Liver (tissue), 9 donors: ENCODE measurements around the gene NUDT8. TPM values are rescaled to one million over a fixed set of nuclear protein-coding genes. Genes with fewer than 3 reads are reported as not detected.
A peak's percentile ranks its signal among the peaks of the same experiment; 100 is the strongest.
"Not testable (repeated sequence)": the region's sequence is repeated elsewhere in the genome, so short reads cannot be mapped to it uniquely, and the experiment has no call there.

Experiments used
- DNase-seq: peaks from one replicate; pipeline ENCODE4 v3.0.0-alpha.2; 2017; ENCODE audit warnings: low spot score
- H3K27ac ChIP-seq, 2 donors: one replicate each; pipeline ENCODE4 v1.7.0; 2013; ENCODE audit warnings: inconsistent platforms in 2 of 2, low read length in 2 of 2, control low read depth in 1 of 2, low read depth in 1 of 2, mild to moderate bottlenecking in 1 of 2
- H3K27me3 ChIP-seq, 4 donors: one replicate each; pipeline versions ENCODE4 v1.6.1 to v1.7.0; 2013; ENCODE audit warnings: low read length in 3 of 4, inconsistent platforms in 1 of 4, mild to moderate bottlenecking in 1 of 4, moderate library complexity in 1 of 4; ENCODE audit not compliant: control insufficient read depth in 4 of 4, insufficient read depth in 4 of 4
- H3K36me3 ChIP-seq, 4 donors: one replicate each; pipeline versions ENCODE4 v1.6.1 to v1.7.0; 2013; ENCODE audit warnings: low read length in 3 of 4, mild to moderate bottlenecking in 3 of 4, low read depth in 1 of 4, moderate library complexity in 1 of 4; ENCODE audit not compliant: control insufficient read depth in 4 of 4, insufficient read depth in 3 of 4
- H3K4me1 ChIP-seq, 4 donors: one replicate each; pipeline versions ENCODE4 v1.6.1 to v1.7.0; 2013; ENCODE audit warnings: low read length in 3 of 4, mild to moderate bottlenecking in 3 of 4, moderate library complexity in 1 of 4; ENCODE audit not compliant: control insufficient read depth in 4 of 4, insufficient read depth in 4 of 4
- H3K4me3 ChIP-seq, 3 donors: one replicate each; pipeline versions ENCODE4 v1.6.1 to v1.7.0; 2013; ENCODE audit warnings: low read length in 3 of 3, control low read depth in 1 of 3, low read depth in 1 of 3, mild to moderate bottlenecking in 1 of 3
- H3K9ac ChIP-seq, 2 donors: one replicate each; pipeline ENCODE4 v1.7.0; 2013; ENCODE audit warnings: low read length in 2 of 2, mild to moderate bottlenecking in 2 of 2, moderate library complexity in 2 of 2, control low read depth in 1 of 2, low read depth in 1 of 2
- H3K9me3 ChIP-seq, 4 donors: one replicate each; pipeline versions ENCODE4 v1.6.1 to v1.7.0; 2013; ENCODE audit warnings: low read length in 3 of 4; ENCODE audit not compliant: control insufficient read depth in 4 of 4
- HNF4A ChIP-seq, 2 donors: conservative IDR thresholded peaks; 2 replicates each; pipeline ENCODE4 v1.6.1; 2016; ENCODE audit warnings: antibody characterized with exemption in 2 of 2, mild to moderate bottlenecking in 2 of 2
- RXRA ChIP-seq, 2 donors: IDR thresholded peaks; 2 replicates each; pipeline ENCODE4 v1.6.1; 2017 to 2018; ENCODE audit warnings: antibody characterized with exemption in 2 of 2, mild to moderate bottlenecking in 1 of 2
- SP1 ChIP-seq: IDR thresholded peaks from 2 replicates; pipeline ENCODE4 v1.6.1; 2018; ENCODE audit warnings: antibody characterized with exemption, mild to moderate bottlenecking
- WGBS: extraction: QIAGEN DNeasy Blood & Tissue Kit; methylation state at CpG from one replicate; pipeline ENCODE4 v1.1.7; 2013; 5-methylcytosine and 5-hydroxymethylcytosine counted together
- polyA plus RNA-seq, 2 donors: library from polyadenylated mRNA; stranded (reverse) in 1 of 2; unstranded in 1 of 2; fragments of 200-250 nt in 1 of 2; fragments of >200 nt in 1 of 2; fragmentation: Nextera tagmentation in 1 of 2; extraction: Ambion mirVana in 1 of 2; gene quantifications; one replicate each; pipeline versions ENCODE4 v1.2.1 to v1.2.3, GENCODE V29; 2013 to 2015
- total RNA-seq, 2 donors: library from RNA; depleted of rRNA; stranded (reverse); fragments of >200 nt; gene quantifications; one replicate each; pipeline ENCODE4 v1.2.3, GENCODE V29; 2014
- donor health status: healthy.
- donor health status: healthy.
- donor health status: healthy.
- donor health status: healthy.
- donor health status: healthy.

The NUDT8 gene
- total and polyA plus RNA-seq, 4 donors: 19.5 to 66.9 (median 24.4) TPM

- H3K36me3 ChIP-seq, H3K4me3 ChIP-seq, H3K9me3 ChIP-seq, H3K27me3 ChIP-seq, H3K27ac ChIP-seq, DNase-seq, H3K4me1 ChIP-seq, H3K9ac ChIP-seq: not testable (repeated sequence)
- TF ChIP-seq SP1 (peak; percentile 44), RXRA (IDR thresholded peaks at IDR 0.05) (peak in 1 of 2 donors; percentile 70), HNF4A (conservative IDR thresholded peaks at IDR 0.05) (peak; percentile 25 to 42)
- 56% methylated on average over 7 of the region's 7 CpGs for WGBS
These were observed 6.8 kb downstream of the NUDT8 start for GRCh38 chr11:67622905-67623304.

- H3K27me3 ChIP-seq, H3K36me3 ChIP-seq, H3K27ac ChIP-seq, H3K4me1 ChIP-seq, DNase-seq, H3K9me3 ChIP-seq, H3K4me3 ChIP-seq, H3K9ac ChIP-seq: not testable (repeated sequence)
- 69% methylated on average over 3 of the region's 3 CpGs for WGBS
These were observed 7.8 kb downstream of the NUDT8 start for GRCh38 chr11:67621928-67622327.

GRCh38 chr11:67620621-67621020 lies 9.1 kb downstream of the NUDT8 start:
- not testable (repeated sequence) for H3K4me3 ChIP-seq, DNase-seq, H3K27ac ChIP-seq, H3K27me3 ChIP-seq, H3K9ac ChIP-seq, H3K9me3 ChIP-seq, H3K36me3 ChIP-seq
- peaks cover 3 to 18% (median 11%) of the 10 kb centered on the region in 4 donors for H3K4me1 ChIP-seq
- WGBS: 95% methylated on average over 13 of the region's 13 CpGs

- H3K4me1 ChIP-seq: peaks cover 3 to 18% (median 12%) of the 10 kb centered on the region in 4 donors
- not testable (repeated sequence) for H3K9me3 ChIP-seq, H3K27ac ChIP-seq, H3K4me3 ChIP-seq, H3K9ac ChIP-seq, H3K27me3 ChIP-seq, DNase-seq, H3K36me3 ChIP-seq
- WGBS: 93% methylated on average over 33 of the region's 33 CpGs
These were observed 9.8 kb downstream of the NUDT8 start for GRCh38 chr11:67619683-67620618.

- WGBS: 96% methylated on average over 40 of the region's 40 CpGs
- DNase-seq, H3K36me3 ChIP-seq: not testable (repeated sequence)
These were observed 10.7 kb downstream of the NUDT8 start for GRCh38 chr11:67618901-67619659.

More at GRCh38 chr11:67618901-67619659, 10.7 kb downstream of the NUDT8 start:
- not testable (repeated sequence) for H3K9ac ChIP-seq, H3K27me3 ChIP-seq, H3K4me3 ChIP-seq, H3K9me3 ChIP-seq, H3K27ac ChIP-seq
- peaks cover 3 to 22% (median 13%) of the 10 kb centered on the region in 4 donors for H3K4me1 ChIP-seq
